HG02623 (cell line): ENCODE data around the gene PPARD.
"Not testable (repeated sequence)": the region's sequence is repeated elsewhere in the genome, so short reads cannot be mapped to it uniquely, and the experiment has no call there.

ENCODE experiments used
- ATAC-seq: cut with Tn5 transposase; IDR thresholded peaks from one replicate; pipeline ENCODE4 v1.9.1; 2021; ENCODE audit warnings: moderate library complexity; ENCODE audit not compliant: unreplicated experiment

The PPARD gene

GRCh38 chr6:35312076-35312800, 30.1 kb upstream of the PPARD start:
- no peak for ATAC-seq

- ATAC-seq = no peak
Observed at GRCh38 chr6:35312807-35313206, 29.6 kb upstream of the PPARD start.

GRCh38 chr6:35317483-35318195, 24.7 kb upstream of the PPARD start:
- no peak for ATAC-seq

- ATAC-seq = no peak
Observed at GRCh38 chr6:35318196-35319171, 23.9 kb upstream of the PPARD start.

- ATAC-seq = no peak
Observed at GRCh38 chr6:35319346-35320030, 22.9 kb upstream of the PPARD start.

GRCh38 chr6:35320031-35320410, 22.3 kb upstream of the PPARD start:
- ATAC-seq = no peak

GRCh38 chr6:35321091-35321490, 21.3 kb upstream of the PPARD start:
- ATAC-seq = no peak

GRCh38 chr6:35327349-35328027, 14.9 kb upstream of the PPARD start:
- ATAC-seq = no peak

- ATAC-seq = no peak
Observed at GRCh38 chr6:35328108-35328723, 14.1 kb upstream of the PPARD start.

GRCh38 chr6:35328965-35329364, 13.4 kb upstream of the PPARD start:
- ATAC-seq = not testable (repeated sequence)

GRCh38 chr6:35330541-35331119, 11.7 kb upstream of the PPARD start:
- ATAC-seq = no peak

GRCh38 chr6:35332074-35332887, 10.1 kb upstream of the PPARD start:
- not testable (repeated sequence) for ATAC-seq

- ATAC-seq = no peak
Observed at GRCh38 chr6:35341557-35341956, 801 bp upstream of the PPARD start.

GRCh38 chr6:35343092-35343834, 905 bp downstream of the PPARD start:
- no peak for ATAC-seq

GRCh38 chr6:35343835-35344550, 1.6 kb downstream of the PPARD start:
- ATAC-seq = no peak

GRCh38 chr6:35351422-35351821, 9.1 kb downstream of the PPARD start:
- ATAC-seq = no peak

- ATAC-seq = no peak
Observed at GRCh38 chr6:35352735-35353134, 10.4 kb downstream of the PPARD start.
